Endothelial cell (in vitro differentiated cells): Measurements from ENCODE around the gene RNF141. TPM values are rescaled to one million over a fixed set of nuclear protein-coding genes. Genes with fewer than 3 reads are reported as not detected.
A peak's percentile ranks its signal among the peaks of the same experiment; 100 is the strongest.

Experiments used
- DNase-seq: peaks from one replicate; pipeline ENCODE4 v3.0.0; 2021; ENCODE audit warnings: low spot score
- H3K27ac Mint-ChIP-seq: one replicate; pipeline ENCODE4 v1.8.0; 2021; ENCODE audit warnings: mixed read lengths, inconsistent platforms; ENCODE audit not compliant: unreplicated experiment
- H3K27me3 Mint-ChIP-seq: one replicate; pipeline ENCODE4 v1.8.0; 2021; ENCODE audit warnings: mild to moderate bottlenecking, moderate library complexity, mixed read lengths, inconsistent platforms; ENCODE audit not compliant: unreplicated experiment
- H3K36me3 Mint-ChIP-seq: one replicate; pipeline ENCODE4 v1.8.0; 2021; ENCODE audit warnings: mild to moderate bottlenecking, low read depth, mixed read lengths, inconsistent platforms; ENCODE audit not compliant: unreplicated experiment
- H3K4me1 Mint-ChIP-seq: one replicate; pipeline ENCODE4 v1.8.0; 2021; ENCODE audit warnings: mild to moderate bottlenecking, mixed read lengths, inconsistent platforms; ENCODE audit not compliant: unreplicated experiment
- H3K4me3 Mint-ChIP-seq: one replicate; pipeline ENCODE4 v1.8.0; 2021; ENCODE audit warnings: mild to moderate bottlenecking, mixed read lengths, inconsistent platforms; ENCODE audit not compliant: unreplicated experiment
- H3K9me3 Mint-ChIP-seq: one replicate; pipeline ENCODE4 v1.8.0; 2021; ENCODE audit warnings: mixed read lengths, inconsistent platforms; ENCODE audit not compliant: unreplicated experiment
- CTCF ChIP-seq: fragments of 200-600 bp; sonication (generic); IDR thresholded peaks from one replicate; pipeline ENCODE4 v1.5.0; 2021; ENCODE audit warnings: antibody characterized with exemption; ENCODE audit not compliant: unreplicated experiment
- total RNA-seq: library from RNA; stranded (reverse); fragmentation: NEBNext Ultra II Directional; extraction: Animal tissue kit (Norgen Biotek cat#: 25700); gene quantifications from one replicate; pipeline ENCODE4 v1.2.1, GENCODE V29; 2021; ENCODE audit not compliant: unreplicated experiment

The RNF141 gene
- total RNA-seq, 1 donor from 2014 or later, result 32.8 TPM

- Mint-ChIP-seq H3K9me3 (no peaks in the 10 kb centered on the region), H3K36me3 (peaks cover 33% of the 10 kb centered on the region), H3K4me1 (no peaks in the 10 kb centered on the region), H3K27ac (no peak overlapping the region), H3K4me3 (peak overlapping the region; percentile 51), H3K27me3 (peaks cover 3% of the 10 kb centered on the region)
- no peak for TF ChIP-seq CTCF
- no peak for DNase-seq
These were observed 63.3 kb downstream of the RNF141 start for GRCh38 chr11:10477690-10478046.

GRCh38 chr11:10476927-10477689, 63.9 kb downstream of the RNF141 start:
- DNase-seq, result no peak
- no peaks in the 10 kb centered on the region for H3K4me1 Mint-ChIP-seq
- peak overlapping the region; percentile 51 for H3K4me3 Mint-ChIP-seq
- peaks cover 33% of the 10 kb centered on the region for H3K36me3 Mint-ChIP-seq
- peak overlapping the region; percentile 48 for H3K27ac Mint-ChIP-seq
- TF ChIP-seq CTCF, result no peak
- H3K9me3 Mint-ChIP-seq, result no peaks in the 10 kb centered on the region
- peaks cover 3% of the 10 kb centered on the region for H3K27me3 Mint-ChIP-seq

GRCh38 chr11:10476342-10476741, 64.6 kb downstream of the RNF141 start:
- H3K4me1 Mint-ChIP-seq, result no peaks in the 10 kb centered on the region
- H3K27ac Mint-ChIP-seq, result no peak overlapping the region
- peaks cover 3% of the 10 kb centered on the region for H3K27me3 Mint-ChIP-seq

GRCh38 chr11:10474551-10474950, 66.4 kb downstream of the RNF141 start:
- Mint-ChIP-seq H3K27me3 (peaks cover 3% of the 10 kb centered on the region), H3K9me3 (no peaks in the 10 kb centered on the region), H3K36me3 (peaks cover 37% of the 10 kb centered on the region), H3K4me3 (no peak overlapping the region), H3K27ac (no peak overlapping the region), H3K4me1 (no peaks in the 10 kb centered on the region)
- DNase-seq, result no peak
- no peak for TF ChIP-seq CTCF

More at GRCh38 chr11:10476342-10476741, 64.6 kb downstream of the RNF141 start:
- Mint-ChIP-seq H3K9me3 (no peaks in the 10 kb centered on the region), H3K36me3 (peaks cover 33% of the 10 kb centered on the region), H3K4me3 (no peak overlapping the region)
- TF ChIP-seq CTCF, result no peak
- DNase-seq, result no peak

GRCh38 chr11:10473371-10473770, 67.6 kb downstream of the RNF141 start:
- H3K9me3 Mint-ChIP-seq, result no peaks in the 10 kb centered on the region
- no peak for DNase-seq
- TF ChIP-seq CTCF, result no peak

More at GRCh38 chr11:10473371-10473770, 67.6 kb downstream of the RNF141 start:
- Mint-ChIP-seq H3K4me3 (no peak overlapping the region), H3K27me3 (peaks cover 3% of the 10 kb centered on the region), H3K27ac (no peak overlapping the region), H3K4me1 (no peaks in the 10 kb centered on the region), H3K36me3 (peaks cover 47% of the 10 kb centered on the region)
